K562 (cell line): Measurements from ENCODE around the gene GLIS1. TPM values are rescaled to one million over a fixed set of nuclear protein-coding genes. Genes with fewer than 3 reads are reported as not detected.

Experiments
- ATAC-seq: fragments of 200-7000 bp; cut with Tn5 transposase; 3 replicates; pipeline ENCODE4 v1.9.1; 2020; ENCODE audit warnings: moderate library complexity
- BruUV-seq: library from RNA; stranded (reverse); fragments of 400-500 nt; replicated peaks from 2 replicates; lab custom pipeline; 2021; lab: Mats Ljungman, UMichigan
- CTCF ChIA-PET: fragments of 300-600 bp; formaldehyde crosslinking; extraction: SDS; loops from one replicate; lab custom pipeline; 2021; ENCODE audit warnings: low intra/inter-chr PET ratio; lab: Yijun Ruan, JAX
- POLR2A ChIA-PET: fragments of 300-600, 350-650 bp; sonication (Branson Sonifier 250); formaldehyde crosslinking; extraction: SDS; loops from one replicate; lab custom pipeline; 2021; ENCODE audit warnings: antibody characterized with exemption, inconsistent platforms; lab: Yijun Ruan, JAX
- DNase-seq, 4 experiments: peaks; one replicate each; pipeline versions ENCODE4 v3.0.0 to v3.0.0-alpha.2; 2011 to 2018; ENCODE audit warnings: low spot score in 3 of 4, mixed read lengths in 3 of 4; ENCODE audit errors: extremely low read depth in 1 of 4
- FAIRE-seq: peaks from 2 replicates; lab custom pipeline; 2011; peaks lifted over from hg19 to GRCh38; lab: Jason Lieb, UNC
- H2AFZ ChIP-seq: 2 replicates; pipeline ENCODE4 v1.6.0; 2011; ENCODE audit warnings: low read depth, low read length, control low read depth, inconsistent platforms
- H3K27ac ChIP-seq: fragments of 200-600 bp; 3 replicates; pipeline ENCODE4 v1.8.0; 2011; ENCODE audit warnings: low read depth, mild to moderate bottlenecking, control low read depth, inconsistent platforms, low read length, moderate library complexity, mixed read lengths; ENCODE audit errors: extremely low read depth
- H3K27me3 ChIP-seq, 2 experiments: fragments of 300-600 bp in 1 of 2; 2 replicates in 1 of 2; 3 replicates in 1 of 2; pipeline versions ENCODE4 v1.6.0 to v1.8.0; 2011; ENCODE audit warnings: inconsistent platforms in 2 of 2, low read length in 2 of 2, mild to moderate bottlenecking in 1 of 2, mixed read lengths in 1 of 2, moderate library complexity in 1 of 2; ENCODE audit not compliant: control insufficient read depth in 2 of 2, insufficient read depth in 2 of 2
- H3K36me3 ChIP-seq: fragments of 300-600 bp; 3 replicates; pipeline ENCODE4 v1.8.0; 2011; ENCODE audit warnings: mild to moderate bottlenecking, low read length, inconsistent platforms; ENCODE audit not compliant: control insufficient read depth, insufficient read depth
- H3K4me1 ChIP-seq, 2 experiments: fragments of 200-600 bp in 1 of 2; replicated peaks in 1 of 2; 2 replicates in 1 of 2; 3 replicates in 1 of 2; pipeline versions ENCODE4 v1.5.1 to v1.8.0; 2011; ENCODE audit warnings: inconsistent platforms in 2 of 2, low read length in 2 of 2, mild to moderate bottlenecking in 1 of 2, mixed read lengths in 1 of 2, moderate library complexity in 1 of 2; ENCODE audit not compliant: control insufficient read depth in 2 of 2, insufficient read depth in 2 of 2
- H3K4me2 ChIP-seq: 2 replicates; pipeline ENCODE4 v1.6.1; 2011; ENCODE audit warnings: low read length, control low read depth, inconsistent platforms, mixed read lengths; ENCODE audit not compliant: insufficient read depth
- H3K4me3 ChIP-seq: fragments of 200-600 bp; sonication (generic), shearing (Covaris generic); 2 replicates; pipeline ENCODE4 v1.5.1; 2016; ENCODE audit warnings: control low read depth, inconsistent platforms
- H3K79me2 ChIP-seq: fragments of 200-600 bp; 3 replicates; pipeline ENCODE4 v1.8.0; 2011; ENCODE audit warnings: low read length, inconsistent platforms; ENCODE audit not compliant: control insufficient read depth, insufficient read depth
- H3K9ac ChIP-seq, 2 experiments: 2 replicates each; pipeline versions ENCODE4 v1.6.0 to v1.6.1; 2011; ENCODE audit warnings: low read depth in 2 of 2, low read length in 2 of 2, control low read depth in 1 of 2, inconsistent platforms in 1 of 2, mild to moderate bottlenecking in 1 of 2, mixed read lengths in 1 of 2; ENCODE audit not compliant: insufficient read depth in 1 of 2
- H3K9me1 ChIP-seq: one replicate; pipeline ENCODE4 v1.6.0; 2011; ENCODE audit warnings: inconsistent platforms, mild to moderate bottlenecking, low read length, moderate library complexity; ENCODE audit not compliant: control insufficient read depth, insufficient read depth
- H3K9me3 ChIP-seq: replicated peaks from 2 replicates; pipeline ENCODE4 v1.5.1; 2011; ENCODE audit warnings: low read depth, low read length, inconsistent platforms; ENCODE audit not compliant: control insufficient read depth, insufficient read depth
- H4K20me1 ChIP-seq: replicated peaks from 2 replicates; pipeline ENCODE4 v1.6.1; 2011; ENCODE audit warnings: low read length, inconsistent platforms, mixed read lengths; ENCODE audit not compliant: control insufficient read depth, insufficient read depth
- BHLHE40 ChIP-seq: IDR thresholded peaks from 2 replicates; pipeline ENCODE4 v1.6.1; 2011; ENCODE audit warnings: low read length, improper control_type of control experiment
- C11orf30 ChIP-seq: fragments of 450-650 bp; IDR thresholded peaks from 2 replicates; pipeline ENCODE4 v1.6.1; 2016; ENCODE audit warnings: low read depth, mild to moderate bottlenecking
- HCFC1 ChIP-seq: IDR thresholded peaks from 2 replicates; pipeline ENCODE4 v1.6.1; 2012; ENCODE audit warnings: low read depth, low read length, improper control_type of control experiment
- HOMEZ ChIP-seq: fragments of 250-450 bp; sonication (Bioruptor Pico); IDR thresholded peaks from 2 replicates; pipeline ENCODE4 v1.4.0; 2020; ENCODE audit warnings: mild to moderate bottlenecking, moderate library complexity
- KDM1A ChIP-seq, 2 experiments: fragments of 450-650 bp; IDR thresholded peaks; 2 replicates each; pipeline ENCODE4 v1.6.1; 2016; ENCODE audit warnings: mild to moderate bottlenecking in 2 of 2
- NFYB ChIP-seq: IDR thresholded peaks from 2 replicates; pipeline ENCODE4 v1.6.1; 2011; ENCODE audit warnings: mild to moderate bottlenecking, moderate library complexity; ENCODE audit not compliant: insufficient read length; ENCODE audit errors: extremely low read depth
- POLR2AphosphoS5 ChIP-seq: IDR thresholded peaks from 2 replicates; pipeline ENCODE4 v1.6.1; 2011; ENCODE audit warnings: mild to moderate bottlenecking, low read depth, low read length, moderate library complexity; ENCODE audit not compliant: control insufficient read depth, insufficient read depth
- SREBF1 ChIP-seq: fragments of 150-350 bp; IDR thresholded peaks from 2 replicates; pipeline ENCODE4 v1.6.1; 2014; ENCODE audit warnings: antibody characterized with exemption, low read depth, low read length, borderline replicate concordance
- TGIF2 ChIP-seq: sonication (generic); formaldehyde crosslinking; IDR thresholded peaks from 2 replicates; pipeline ENCODE4 v1.8.1; 2022; ENCODE audit warnings: mild to moderate bottlenecking, missing genetic modification reagents, moderate library complexity
- UBTF ChIP-seq, 2 experiments: IDR thresholded peaks; 2 replicates each; pipeline ENCODE4 v1.6.1; 2012; ENCODE audit warnings: improper control_type of control experiment in 2 of 2, low read depth in 2 of 2, low read length in 2 of 2, borderline replicate concordance in 1 of 2
- WGBS: fragments of 100-300 bp; shearing (Covaris generic); methylation state at CpG from one replicate; pipeline ENCODE4 v1.1.6; 2016; ENCODE audit warnings: low coverage, mixed read lengths; ENCODE audit not compliant: insufficient coverage; ENCODE audit errors: missing lambda C conversion rate; 5-methylcytosine and 5-hydroxymethylcytosine counted together
- in situ Hi-C: fragments of 300-500 bp; cut with MboI; formaldehyde crosslinking; loops from 4 replicates; pipeline ENCODE4 v1.15.0; 2018; ENCODE audit warnings: inconsistent platforms, mixed read lengths
- intact Hi-C: fragments of 100-400 bp; cut with micrococcal nuclease; formaldehyde crosslinking; loops from 2 replicates; pipeline ENCODE4 v1.14.2; 2022
- polyA plus RNA-seq, 8 experiments: library from polyadenylated mRNA; depleted of rRNA in 4 of 8; stranded (reverse) in 5 of 8; unstranded in 3 of 8; fragments of >200 nt; fragmentation: Nextera tagmentation in 2 of 8; fragmentation: Illumina TruSeq in 1 of 8; extraction: Ambion mirVana in 2 of 8; extraction: Trizol in 1 of 8; gene quantifications; 2 replicates each; pipeline versions ENCODE4 v1.2.1 to v1.2.3, GENCODE V29; 2011 to 2014; ENCODE audit warnings: inconsistent platforms in 1 of 8, missing spikeins in 1 of 8
- total RNA-seq, 7 experiments: library from RNA; depleted of rRNA in 6 of 7; stranded (reverse); fragments of >200 nt in 6 of 7; fragmentation: Illumina TruSeq in 2 of 7; extraction: Trizol in 2 of 7; gene quantifications; 2 replicates each; pipeline versions ENCODE4 v1.2.1 to v1.2.3, GENCODE V29; 2011 to 2021; ENCODE audit warnings: low replicate concordance in 1 of 7

Gene GLIS1
- total and polyA plus RNA-seq, 9 of the 15 experiments (the other 6 are each of a cell fraction or from before 2014, with no cell fraction given), result not detected

DNA sequence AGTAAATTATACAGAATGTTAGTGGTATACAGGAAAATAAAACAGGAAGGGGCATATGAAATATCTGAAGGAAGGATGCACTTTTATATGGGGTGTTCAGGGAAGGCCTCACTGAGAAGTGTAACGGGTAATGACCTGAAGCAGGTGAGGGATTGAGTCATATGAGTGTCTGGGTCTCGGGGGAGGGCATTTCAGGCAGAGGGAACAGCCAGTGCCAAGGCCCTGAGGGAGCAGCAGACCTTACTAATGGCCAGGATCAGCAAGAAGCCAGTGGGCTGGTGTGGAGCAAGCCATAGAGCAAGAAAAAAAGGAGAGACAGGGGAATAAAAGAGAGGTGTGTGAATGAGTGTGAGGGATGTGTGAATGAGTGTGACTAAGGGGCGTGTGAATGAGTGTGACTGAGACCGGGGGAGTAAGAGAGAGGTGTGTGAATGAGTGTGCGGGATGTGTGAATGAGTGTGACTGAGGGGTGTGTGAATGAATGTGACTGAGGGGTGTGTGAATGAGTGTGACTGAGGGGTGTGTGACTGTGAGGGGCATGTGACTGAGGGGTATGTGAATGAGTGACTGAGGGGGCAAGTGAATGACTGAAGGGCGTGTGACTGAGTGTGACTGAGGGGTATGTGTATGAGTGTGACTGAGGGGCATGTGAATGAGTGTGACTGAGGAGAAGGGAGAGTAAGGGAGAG, 107.2 kb downstream of the GLIS1 start:
- Histone ChIP-seq H3K9ac (no peak overlapping the region), H3K4me3 (no peak overlapping the region), H3K36me3 (no peaks in the 10 kb centered on the region), H3K27me3 (peaks cover 19 to 41% of the 10 kb centered on the region in 2 experiments; a peak in 4 of 5 replicates), H3K27ac (no peak overlapping the region), H3K4me2 (no peak overlapping the region), H2AFZ (no peak overlapping the region), H3K4me1 (no peaks in the 10 kb centered on the region), H3K9me3 (no peaks in the 10 kb centered on the region), H4K20me1 (peaks cover 6% of the 10 kb centered on the region; the same call in 1 of the 2 replicates), H3K9me1 (no peaks in the 10 kb centered on the region), H3K79me2 (no peaks in the 10 kb centered on the region)
- ChIA-PET CTCF (no interaction called here), POLR2A (no interaction called here)
- 4% methylated on average over 6 of the region's 6 CpGs for WGBS
- in situ Hi-C loops, result no loop called here
- FAIRE-seq (no peak), DNase-seq (no peak), ATAC-seq (no peak)
- intact Hi-C loops, result no loop called here
- no TSS peak for BruUV-seq
- TF ChIP-seq TGIF2 (CRISPR knock-in tag) (no peak), HCFC1 (no peak)

GRCh38 chr1:53629101-53629691, 109.8 kb downstream of the GLIS1 start:
- H3K4me3 ChIP-seq, result no peak overlapping the region
- intact Hi-C loops (no loop called here), in situ Hi-C loops (no loop called here)
- no peak overlapping the region for H3K9ac ChIP-seq
- no peaks in the 10 kb centered on the region for H3K9me1 ChIP-seq
- FAIRE-seq, result no peak
- BruUV-seq, result no TSS peak
- peaks cover 10 to 39% of the 10 kb centered on the region in 2 experiments; a peak in 4 of 5 replicates for H3K27me3 ChIP-seq
- H3K79me2 ChIP-seq, result no peaks in the 10 kb centered on the region
- WGBS, result 0% methylated on average over 7 of the region's 7 CpGs
- H3K9me3 ChIP-seq, result no peaks in the 10 kb centered on the region
- DNase-seq, result no peak
- no peak for ATAC-seq
- H4K20me1 ChIP-seq, result peaks cover 6% of the 10 kb centered on the region; the same call in 1 of the 2 replicates
- no peaks in the 10 kb centered on the region for H3K4me1 ChIP-seq
- H3K4me2 ChIP-seq, result no peak overlapping the region
- ChIA-PET POLR2A (interaction anchor here (0.6 kb wide), 1 partner anchor 60 kb away, joined by 3 read pairs; no protein-coding TSS in a partner anchor), CTCF (no interaction called here)
- H2AFZ ChIP-seq, result no peak overlapping the region
- H3K27ac ChIP-seq, result no peak overlapping the region
- no peaks in the 10 kb centered on the region for H3K36me3 ChIP-seq
- no peak for TF ChIP-seq C11orf30
- TF ChIP-seq NFYB, result no peak
- TF ChIP-seq BHLHE40, result no peak
- TF ChIP-seq UBTF (IDR thresholded peaks at IDR 0.05; ENCODE audit: borderline replicate concordance in 1 of 2, low read depth in 2 of 2, low read length in 2 of 2), result no peak
- TF ChIP-seq KDM1A (IDR thresholded peaks at IDR 0.05), result no peak
- TF ChIP-seq POLR2AphosphoS5, result no peak
- no peak for TF ChIP-seq SREBF1
- TF ChIP-seq HOMEZ (CRISPR knock-in tag), result no peak
